ENCODE data around the gene GNPTG. TPM values are rescaled to one million over a fixed set of nuclear protein-coding genes. Genes with fewer than 3 reads are reported as not detected.

Gene GNPTG
- total RNA-seq, 4 donors from 2014 or later: 53.8 to 130 (median 79.1) TPM

- no peaks in the 10 kb centered on the region for H3K9me3 ChIP-seq
- WGBS, 2 donors (ENCODE audit: low coverage in 1 of 2): 0 to 5% methylated on average over 6 to 47 of the region's 49 CpGs
- peak overlapping the region in 3 of 4 donors; percentile 11 to 45 (median 32) for H3K4me3 ChIP-seq
- no peaks in the 10 kb centered on the region for H3K36me3 ChIP-seq
- H3K27ac ChIP-seq: peak overlapping the region in 3 of 4 donors; percentile 8 to 61 (median 37)
- peak; percentile 99 for DNase-seq
- in situ Hi-C loops (cut with MboI; ENCODE audit: low pct_ligation_motif_present in 1 of 4, low pct_unique_long_range_greater_than_20kb in 1 of 4, low sequenced_read_pairs in 3 of 4): no loop called here
- peaks cover 6 to 17% (median 12%) of the 10 kb centered on the region in 4 donors for H3K4me1 ChIP-seq
- intact Hi-C loops (cut with DNase I; ENCODE audit: low total_unique reads): no loop called here
- H3K27me3 ChIP-seq: no peaks in the 10 kb centered on the region
- TF ChIP-seq POLR2AphosphoS5 (IDR thresholded peaks at IDR 0.05) (peak; percentile 18 to 51 (median 36)), POLR2A (IDR thresholded peaks at IDR 0.05) (no peak), CTCF (IDR thresholded peaks at IDR 0.05) (no peak)
Measured at GRCh38 chr16:1342526-1343427, 9.0 kb upstream of the GNPTG start.

- in situ Hi-C loops (cut with MboI; ENCODE audit: low pct_ligation_motif_present in 1 of 4, low pct_unique_long_range_greater_than_20kb in 1 of 4, low sequenced_read_pairs in 3 of 4): no loop called here
- H3K27me3 ChIP-seq: no peaks in the 10 kb centered on the region
- peak overlapping the region in 3 of 4 donors; percentile 11 to 45 (median 32) for H3K4me3 ChIP-seq
- peaks cover 6 to 17% (median 12%) of the 10 kb centered on the region in 4 donors for H3K4me1 ChIP-seq
- WGBS, 2 donors (ENCODE audit: low coverage in 1 of 2): 48% methylated on average over 44 of the region's 44 CpGs; no CpG with 5 or more reads in 1 of the 2 donors
- H3K36me3 ChIP-seq: no peaks in the 10 kb centered on the region
- TF ChIP-seq POLR2AphosphoS5 (IDR thresholded peaks at IDR 0.05) (peak in 1 of 3 donors; percentile 17), CTCF (IDR thresholded peaks at IDR 0.05) (peak in 1 of 5 experiments; percentile 10), EP300 (IDR thresholded peaks at IDR 0.05; ENCODE audit: low read depth) (no peak), POLR2A (IDR thresholded peaks at IDR 0.05) (peak; percentile 55)
- H3K27ac ChIP-seq: peak overlapping the region; percentile 8 to 41 (median 27)
- no peaks in the 10 kb centered on the region for H3K9me3 ChIP-seq
- intact Hi-C loops (cut with DNase I; ENCODE audit: low total_unique reads): no loop called here
- DNase-seq: no peak
Measured at GRCh38 chr16:1343428-1344242, 8.1 kb upstream of the GNPTG start.

GRCh38 chr16:1344499-1344898 lies 7.2 kb upstream of the GNPTG start:
- H3K27ac ChIP-seq: no peak overlapping the region
- H3K36me3 ChIP-seq: no peaks in the 10 kb centered on the region
- no peak for TF ChIP-seq EP300 (IDR thresholded peaks at IDR 0.05; ENCODE audit: low read depth)
- in situ Hi-C loops (cut with MboI; ENCODE audit: low pct_ligation_motif_present in 1 of 4, low pct_unique_long_range_greater_than_20kb in 1 of 4, low sequenced_read_pairs in 3 of 4) (no loop called here), intact Hi-C loops (cut with DNase I; ENCODE audit: low total_unique reads) (no loop called here)
- H3K9me3 ChIP-seq: no peaks in the 10 kb centered on the region
- H3K27me3 ChIP-seq: no peaks in the 10 kb centered on the region
- no peak for DNase-seq
- H3K4me1 ChIP-seq: peaks cover 6 to 17% (median 12%) of the 10 kb centered on the region in 4 donors
- no peak overlapping the region for H3K4me3 ChIP-seq
- WGBS, 2 donors (ENCODE audit: low coverage in 1 of 2): 81% methylated on average over 8 of the region's 14 CpGs; no CpG with 5 or more reads in 1 of the 2 donors

- no peak overlapping the region for H3K27ac ChIP-seq
- 67% methylated on average over 7 of the region's 11 CpGs; no CpG with 5 or more reads in 1 of the 2 donors for WGBS, 2 donors (ENCODE audit: low coverage in 1 of 2)
- no peak overlapping the region for H3K4me3 ChIP-seq
- H3K9me3 ChIP-seq: no peaks in the 10 kb centered on the region
- H3K27me3 ChIP-seq: no peaks in the 10 kb centered on the region
- in situ Hi-C loops (cut with MboI; ENCODE audit: low pct_ligation_motif_present in 1 of 4, low pct_unique_long_range_greater_than_20kb in 1 of 4, low sequenced_read_pairs in 3 of 4) (no loop called here), intact Hi-C loops (cut with DNase I; ENCODE audit: low total_unique reads) (no loop called here)
- no peaks in the 10 kb centered on the region for H3K36me3 ChIP-seq
- H3K4me1 ChIP-seq: peaks cover 6 to 17% (median 13%) of the 10 kb centered on the region in 4 donors
- no peak for DNase-seq
- TF ChIP-seq POLR2AphosphoS5 (IDR thresholded peaks at IDR 0.05) (no peak), CTCF (IDR thresholded peaks at IDR 0.05) (no peak), EP300 (IDR thresholded peaks at IDR 0.05; ENCODE audit: low read depth) (no peak), POLR2A (IDR thresholded peaks at IDR 0.05) (no peak)
Measured at GRCh38 chr16:1345087-1345486, 6.6 kb upstream of the GNPTG start.

All from transverse colon (tissue), 4 donors.